ENCODE results near the gene DEFB128. TPM values are rescaled to one million over a fixed set of nuclear protein-coding genes. Genes with fewer than 3 reads are reported as not detected.
A peak's percentile ranks its signal among the peaks of the same experiment; 100 is the strongest.
"Not testable (repeated sequence)": the region's sequence is repeated elsewhere in the genome, so short reads cannot be mapped to it uniquely, and the experiment has no call there.

DEFB128 gene
- polyA plus RNA-seq, 3 donors, result not detected

- Histone ChIP-seq H3K27ac (ENCODE audit: low read depth in 1 of 2, low read length in 2 of 2) (no peak overlapping the region), H3K36me3 (replicated peaks in 1 of 2; ENCODE audit: control insufficient read depth in 1 of 2, insufficient read depth in 2 of 2, low read length in 2 of 2) (no peaks in the 10 kb centered on the region), H3K79me2 (ENCODE audit: insufficient read depth, low read length) (no peaks in the 10 kb centered on the region), H4K20me1 (ENCODE audit: insufficient read depth, low read length) (no peaks in the 10 kb centered on the region), H3K9me3 (replicated peaks in 1 of 2; ENCODE audit: control insufficient read depth in 1 of 2, insufficient read depth in 1 of 2, low read length in 2 of 2) (no peaks in the 10 kb centered on the region), H3K4me1 (ENCODE audit: control insufficient read depth in 1 of 2, insufficient read depth in 2 of 2, low read length in 2 of 2) (no peaks in the 10 kb centered on the region), H3K9ac (ENCODE audit: insufficient read depth, low read length, poor library complexity, severe bottlenecking) (no peak overlapping the region), H3K4me3 (replicated peaks in 1 of 3; ENCODE audit: low read depth in 2 of 3, low read length in 3 of 3) (no peak overlapping the region), H2AFZ (ENCODE audit: insufficient read depth, low read depth, low read length, poor library complexity, severe bottlenecking) (no peak overlapping the region), H3K4me2 (replicated peaks; ENCODE audit: extremely low read depth, low read length, poor library complexity, severe bottlenecking) (no peak overlapping the region), H3K27me3 (ENCODE audit: control insufficient read depth in 2 of 2, insufficient read depth in 2 of 2, low read length in 2 of 2) (no peaks in the 10 kb centered on the region)
- no peaks in the 10 kb centered on the region for H3K4me1 Mint-ChIP-seq
- H3K27ac Mint-ChIP-seq, result no peak overlapping the region
- intact Hi-C loops (cut with micrococcal nuclease), result loop anchor here (2.0 to 5.0 kb wide), 2 partner anchors 58 kb away; no protein-coding TSS in a partner anchor
- DNase-seq, result peak; percentile 35 to 56 (median 52)
- H3K4me3 Mint-ChIP-seq, result no peak overlapping the region
- H3K9me3 Mint-ChIP-seq, result no peaks in the 10 kb centered on the region
- H3K27me3 Mint-ChIP-seq (ENCODE audit: low read depth in 3 of 3), result peaks cover 0 to 2% (median 0%) of the 10 kb centered on the region in 3 donors
- H3K36me3 Mint-ChIP-seq, result no peaks in the 10 kb centered on the region
- WGBS (ENCODE audit: insufficient coverage), result 30% methylated on average over 2 of the region's 5 CpGs
- TF ChIP-seq, protein P1, sequence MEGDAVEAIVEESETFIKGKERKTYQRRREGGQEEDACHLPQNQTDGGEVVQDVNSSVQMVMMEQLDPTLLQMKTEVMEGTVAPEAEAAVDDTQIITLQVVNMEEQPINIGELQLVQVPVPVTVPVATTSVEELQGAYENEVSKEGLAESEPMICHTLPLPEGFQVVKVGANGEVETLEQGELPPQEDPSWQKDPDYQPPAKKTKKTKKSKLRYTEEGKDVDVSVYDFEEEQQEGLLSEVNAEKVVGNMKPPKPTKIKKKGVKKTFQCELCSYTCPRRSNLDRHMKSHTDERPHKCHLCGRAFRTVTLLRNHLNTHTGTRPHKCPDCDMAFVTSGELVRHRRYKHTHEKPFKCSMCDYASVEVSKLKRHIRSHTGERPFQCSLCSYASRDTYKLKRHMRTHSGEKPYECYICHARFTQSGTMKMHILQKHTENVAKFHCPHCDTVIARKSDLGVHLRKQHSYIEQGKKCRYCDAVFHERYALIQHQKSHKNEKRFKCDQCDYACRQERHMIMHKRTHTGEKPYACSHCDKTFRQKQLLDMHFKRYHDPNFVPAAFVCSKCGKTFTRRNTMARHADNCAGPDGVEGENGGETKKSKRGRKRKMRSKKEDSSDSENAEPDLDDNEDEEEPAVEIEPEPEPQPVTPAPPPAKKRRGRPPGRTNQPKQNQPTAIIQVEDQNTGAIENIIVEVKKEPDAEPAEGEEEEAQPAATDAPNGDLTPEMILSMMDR (IDR thresholded peaks at IDR 0.05), result peak; percentile 77
Observed at GRCh38 chr20:208942-209566, 19.5 kb upstream of the DEFB128 start.

GRCh38 chr20:203630-204029 is 14.1 kb upstream of the DEFB128 start:
- H3K79me2 ChIP-seq (ENCODE audit: insufficient read depth, low read length); H3K27ac ChIP-seq (ENCODE audit: low read depth in 1 of 2, low read length in 2 of 2); H3K9me3 Mint-ChIP-seq; H3K9ac ChIP-seq (ENCODE audit: insufficient read depth, low read length, poor library complexity, severe bottlenecking); H3K4me1 Mint-ChIP-seq; H3K27me3 ChIP-seq (ENCODE audit: control insufficient read depth in 2 of 2, insufficient read depth in 2 of 2, low read length in 2 of 2); H3K9me3 ChIP-seq (replicated peaks in 1 of 2; ENCODE audit: control insufficient read depth in 1 of 2, insufficient read depth in 1 of 2, low read length in 2 of 2); H3K27ac Mint-ChIP-seq; H3K4me3 ChIP-seq (replicated peaks in 1 of 3; ENCODE audit: low read depth in 2 of 3, low read length in 3 of 3); H3K36me3 ChIP-seq (replicated peaks in 1 of 2; ENCODE audit: control insufficient read depth in 1 of 2, insufficient read depth in 2 of 2, low read length in 2 of 2); H3K27me3 Mint-ChIP-seq (ENCODE audit: low read depth in 3 of 3); H2AFZ ChIP-seq (ENCODE audit: insufficient read depth, low read depth, low read length, poor library complexity, severe bottlenecking); H3K4me2 ChIP-seq (replicated peaks; ENCODE audit: extremely low read depth, low read length, poor library complexity, severe bottlenecking); H3K4me1 ChIP-seq (ENCODE audit: control insufficient read depth in 1 of 2, insufficient read depth in 2 of 2, low read length in 2 of 2); intact Hi-C loops (cut with micrococcal nuclease); H3K4me3 Mint-ChIP-seq; H3K36me3 Mint-ChIP-seq; H4K20me1 ChIP-seq (ENCODE audit: insufficient read depth, low read length); DNase-seq: not testable (repeated sequence)
- no CpG with 5 or more reads among the region's 4 CpGs for WGBS (ENCODE audit: insufficient coverage)

All from CD14-positive monocyte (primary cell).